Neural progenitor cell (in vitro differentiated cells): ENCODE measurements around the gene RNF41. TPM values are rescaled to one million over a fixed set of nuclear protein-coding genes. Genes with fewer than 3 reads are reported as not detected.
A peak's percentile ranks its signal among the peaks of the same experiment; 100 is the strongest.

Experiments used
- DNase-seq: peaks from one replicate; pipeline ENCODE4 v3.0.0-alpha.2; 2016; ENCODE audit warnings: low spot score
- H2AFZ ChIP-seq: fragments of 200-600 bp; sonication (generic); replicated peaks from 2 replicates; pipeline ENCODE4 v1.6.1; 2016; ENCODE audit warnings: antibody characterized with exemption
- H3F3A ChIP-seq: fragments of 200-600 bp; sonication (generic); 2 replicates; pipeline ENCODE4 v1.6.1; 2016; ENCODE audit warnings: antibody characterized with exemption, low read depth
- H3K27ac ChIP-seq: fragments of 200-600 bp; sonication (generic); 2 replicates; pipeline ENCODE4 v1.5.1; 2016; ENCODE audit warnings: mild to moderate bottlenecking
- H3K27me3 ChIP-seq: fragments of 200-600 bp; sonication (generic); 2 replicates; pipeline ENCODE4 v1.6.1; 2016; ENCODE audit warnings: mild to moderate bottlenecking, moderate library complexity
- H3K36me3 ChIP-seq: fragments of 200-600 bp; sonication (generic); 2 replicates; pipeline ENCODE4 v1.5.1; 2016
- H3K4me1 ChIP-seq: fragments of 200-600 bp; sonication (generic); 2 replicates; pipeline ENCODE4 v1.6.1; 2016; ENCODE audit warnings: mixed run types
- H3K4me2 ChIP-seq: fragments of 200-600 bp; sonication (generic); 2 replicates; pipeline ENCODE4 v1.6.1; 2016
- H3K4me3 ChIP-seq: fragments of 200-600 bp; sonication (generic); 2 replicates; pipeline ENCODE4 v1.5.1; 2016
- H3K79me2 ChIP-seq: fragments of 200-600 bp; sonication (generic); 2 replicates; pipeline ENCODE4 v1.6.1; 2016; ENCODE audit warnings: low read depth
- H3K9ac ChIP-seq: fragments of 200-600 bp; sonication (generic); 2 replicates; pipeline ENCODE4 v1.6.1; 2016
- H3K9me3 ChIP-seq: fragments of 200-600 bp; sonication (generic); 2 replicates; pipeline ENCODE4 v1.5.1; 2016; ENCODE audit warnings: low read depth
- H4K20me1 ChIP-seq: fragments of 200-600 bp; sonication (generic); 2 replicates; pipeline ENCODE4 v1.6.1; 2016; ENCODE audit warnings: low read depth
- H3K27ac Mint-ChIP-seq: 3 replicates; pipeline ENCODE4 v1.8.0; 2021; ENCODE audit warnings: mixed read lengths
- H3K27me3 Mint-ChIP-seq: 2 replicates; pipeline ENCODE4 v1.8.0; 2022; ENCODE audit warnings: low read depth, mild to moderate bottlenecking, inconsistent platforms, moderate library complexity, mixed read lengths; ENCODE audit not compliant: insufficient read depth
- H3K36me3 Mint-ChIP-seq: 3 replicates; pipeline ENCODE4 v1.8.0; 2021; ENCODE audit warnings: mixed read lengths
- H3K4me1 Mint-ChIP-seq: 3 replicates; pipeline ENCODE4 v1.8.0; 2021; ENCODE audit warnings: mixed read lengths
- H3K4me3 Mint-ChIP-seq: 3 replicates; pipeline ENCODE4 v1.8.0; 2021; ENCODE audit warnings: mild to moderate bottlenecking, moderate library complexity, mixed read lengths
- H3K9me3 Mint-ChIP-seq: 3 replicates; pipeline ENCODE4 v1.8.0; 2020; ENCODE audit warnings: mixed read lengths
- EZH2 ChIP-seq: fragments of 200-600 bp; sonication (generic); IDR thresholded peaks from 2 replicates; pipeline ENCODE4 v1.6.1; 2017; ENCODE audit warnings: antibody characterized with exemption, mild to moderate bottlenecking, moderate library complexity
- EZH2phosphoT487 ChIP-seq: fragments of 200-600 bp; sonication (generic); IDR thresholded peaks from 2 replicates; pipeline ENCODE4 v1.6.1; 2017; ENCODE audit warnings: antibody characterized with exemption
- total RNA-seq: library from RNA; depleted of rRNA; stranded (reverse); fragments of >200 nt; gene quantifications from 2 replicates; pipeline ENCODE4 v1.2.3, GENCODE V29; 2015; ENCODE audit warnings: low replicate concordance
- TF ChIP-seq, protein P1 (sequence below): fragments of 200-600 bp; sonication (generic); IDR thresholded peaks from 2 replicates; pipeline ENCODE4 v1.5.1; 2017; ENCODE audit warnings: antibody characterized with exemption, mild to moderate bottlenecking

Gene RNF41
- total RNA-seq, 1 donor from 2014 or later = 52.1 TPM

DNA sequence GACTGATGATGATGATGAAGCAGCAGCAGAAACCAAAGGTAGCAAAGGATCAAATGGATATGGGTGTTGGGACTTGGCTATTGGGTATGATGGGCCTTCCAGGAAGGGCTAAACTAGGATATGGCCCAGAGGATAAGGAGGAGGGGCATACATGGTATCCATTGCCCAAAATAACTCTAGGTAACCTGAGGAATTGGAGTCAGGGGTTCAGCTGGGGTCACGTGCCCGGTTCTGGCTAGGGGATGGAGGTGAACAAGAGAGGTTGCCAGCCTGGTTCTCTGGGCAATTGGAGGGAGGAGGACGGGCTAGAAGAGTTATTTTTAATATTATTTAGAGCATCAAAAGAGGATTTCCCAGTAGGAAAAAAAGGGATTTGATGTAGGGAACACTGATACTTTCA, 39.2 kb upstream of the RNF41 start:
- Histone ChIP-seq H3K9ac (no peak overlapping the region), H3K79me2 (peaks cover 22% of the 10 kb centered on the region), H3K4me3 (no peak overlapping the region), H3K36me3 (no peaks in the 10 kb centered on the region), H3K27ac (no peak overlapping the region), H2AFZ (no peak overlapping the region), H3K4me1 (peaks cover 17% of the 10 kb centered on the region), H4K20me1 (peaks cover 20% of the 10 kb centered on the region), H3K27me3 (no peaks in the 10 kb centered on the region), H3F3A (peaks cover 30% of the 10 kb centered on the region), H3K9me3 (no peaks in the 10 kb centered on the region), H3K4me2 (no peak overlapping the region)
- Mint-ChIP-seq H3K27me3 (peaks cover 2% of the 10 kb centered on the region), H3K27ac (no peak overlapping the region), H3K4me3 (no peak overlapping the region), H3K9me3 (no peaks in the 10 kb centered on the region), H3K36me3 (peaks cover 4% of the 10 kb centered on the region), H3K4me1 (peaks cover 20% of the 10 kb centered on the region)
- DNase-seq = no peak
- TF ChIP-seq EZH2 = no peak
- TF ChIP-seq EZH2phosphoT487 = no peak
- TF ChIP-seq, protein P1, sequence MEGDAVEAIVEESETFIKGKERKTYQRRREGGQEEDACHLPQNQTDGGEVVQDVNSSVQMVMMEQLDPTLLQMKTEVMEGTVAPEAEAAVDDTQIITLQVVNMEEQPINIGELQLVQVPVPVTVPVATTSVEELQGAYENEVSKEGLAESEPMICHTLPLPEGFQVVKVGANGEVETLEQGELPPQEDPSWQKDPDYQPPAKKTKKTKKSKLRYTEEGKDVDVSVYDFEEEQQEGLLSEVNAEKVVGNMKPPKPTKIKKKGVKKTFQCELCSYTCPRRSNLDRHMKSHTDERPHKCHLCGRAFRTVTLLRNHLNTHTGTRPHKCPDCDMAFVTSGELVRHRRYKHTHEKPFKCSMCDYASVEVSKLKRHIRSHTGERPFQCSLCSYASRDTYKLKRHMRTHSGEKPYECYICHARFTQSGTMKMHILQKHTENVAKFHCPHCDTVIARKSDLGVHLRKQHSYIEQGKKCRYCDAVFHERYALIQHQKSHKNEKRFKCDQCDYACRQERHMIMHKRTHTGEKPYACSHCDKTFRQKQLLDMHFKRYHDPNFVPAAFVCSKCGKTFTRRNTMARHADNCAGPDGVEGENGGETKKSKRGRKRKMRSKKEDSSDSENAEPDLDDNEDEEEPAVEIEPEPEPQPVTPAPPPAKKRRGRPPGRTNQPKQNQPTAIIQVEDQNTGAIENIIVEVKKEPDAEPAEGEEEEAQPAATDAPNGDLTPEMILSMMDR = no peak

DNA sequence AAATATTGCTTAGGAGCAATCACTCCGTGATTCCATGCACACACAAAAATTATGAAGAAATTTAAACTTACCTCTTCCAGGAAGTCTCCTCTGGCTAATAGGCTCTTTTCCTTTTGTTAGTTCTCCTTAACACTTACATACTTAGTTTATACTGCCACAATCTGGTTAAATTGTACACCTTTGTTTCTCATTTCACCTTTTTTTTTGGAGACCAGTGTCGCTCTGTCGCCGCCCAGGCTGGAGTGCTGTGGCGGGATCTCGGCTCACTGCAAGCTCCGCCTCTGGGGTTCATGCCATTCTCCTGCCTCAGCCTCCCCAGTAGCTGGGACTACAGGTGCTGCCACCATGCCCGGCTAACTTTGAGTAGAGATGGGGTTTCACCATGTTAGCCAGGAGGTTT, 38.7 kb upstream of the RNF41 start:
- Histone ChIP-seq H3K4me3 (no peak overlapping the region), H3K79me2 (peaks cover 27% of the 10 kb centered on the region), H3F3A (peaks cover 24% of the 10 kb centered on the region), H3K4me2 (no peak overlapping the region), H3K27ac (no peak overlapping the region), H3K9ac (no peak overlapping the region), H2AFZ (no peak overlapping the region), H3K36me3 (no peaks in the 10 kb centered on the region), H3K27me3 (no peaks in the 10 kb centered on the region), H4K20me1 (peaks cover 25% of the 10 kb centered on the region), H3K9me3 (no peaks in the 10 kb centered on the region), H3K4me1 (peaks cover 17% of the 10 kb centered on the region)
- Mint-ChIP-seq H3K27me3 (peaks cover 2% of the 10 kb centered on the region), H3K36me3 (peaks cover 8% of the 10 kb centered on the region), H3K9me3 (no peaks in the 10 kb centered on the region), H3K27ac (no peak overlapping the region), H3K4me1 (peaks cover 18% of the 10 kb centered on the region), H3K4me3 (peak overlapping the region; percentile 44)
- no peak for DNase-seq
- no peak for TF ChIP-seq EZH2phosphoT487
- no peak for TF ChIP-seq EZH2
- TF ChIP-seq, protein P1 = no peak

DNA sequence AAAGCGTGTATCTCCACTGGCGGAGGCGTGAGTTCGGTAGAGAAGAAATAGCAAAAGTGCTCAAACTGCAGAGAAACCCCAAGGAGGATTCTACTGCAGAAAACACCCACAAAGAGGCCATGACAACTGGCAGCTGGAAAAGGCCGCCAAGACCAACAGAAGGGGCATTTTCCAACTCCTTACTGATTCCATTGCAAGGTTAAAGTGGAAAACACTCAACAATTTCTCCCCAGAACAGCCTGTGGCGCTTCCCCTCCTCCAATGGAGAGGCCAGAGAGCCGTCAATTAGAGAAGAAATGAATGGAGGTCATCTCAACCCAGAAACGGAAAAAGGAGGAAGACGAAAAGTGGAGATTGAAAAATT, 37.1 kb upstream of the RNF41 start:
- Mint-ChIP-seq H3K36me3 (peaks cover 16% of the 10 kb centered on the region), H3K4me3 (peak overlapping the region; percentile 90), H3K9me3 (no peaks in the 10 kb centered on the region), H3K4me1 (peaks cover 18% of the 10 kb centered on the region), H3K27me3 (peaks cover 2% of the 10 kb centered on the region), H3K27ac (peak overlapping the region; percentile 77)
- Histone ChIP-seq H4K20me1 (peaks cover 25% of the 10 kb centered on the region), H3K9me3 (no peaks in the 10 kb centered on the region), H3K4me1 (peaks cover 17% of the 10 kb centered on the region), H3K4me2 (peak overlapping the region; percentile 100), H3K36me3 (no peaks in the 10 kb centered on the region), H3K79me2 (peaks cover 30% of the 10 kb centered on the region), H3K4me3 (peak overlapping the region; percentile 100), H3K9ac (no peak overlapping the region), H3K27me3 (no peaks in the 10 kb centered on the region), H3K27ac (no peak overlapping the region), H3F3A (peaks cover 22% of the 10 kb centered on the region), H2AFZ (peak overlapping the region; percentile 92)
- no peak for DNase-seq
- TF ChIP-seq, protein P1 = no peak
- TF ChIP-seq EZH2 (no peak), EZH2phosphoT487 (no peak)
